GM19328 (cell line): Measurements from ENCODE around the gene ASCL3.
"Not testable (repeated sequence)": the region's sequence is repeated elsewhere in the genome, so short reads cannot be mapped to it uniquely, and the experiment has no call there.

Experiments used
- ATAC-seq: cut with Tn5 transposase; IDR thresholded peaks from one replicate; pipeline ENCODE4 v1.9.1; 2021; ENCODE audit warnings: mild to moderate bottlenecking, moderate library complexity; ENCODE audit not compliant: unreplicated experiment

Gene ASCL3

GRCh38 chr11:8948886-8949285, 6.1 kb upstream of the ASCL3 start:
- no peak for ATAC-seq

- ATAC-seq = no peak
Measured at GRCh38 chr11:8947230-8947943, 4.6 kb upstream of the ASCL3 start.

GRCh38 chr11:8941341-8942103, 1.3 kb downstream of the ASCL3 start:
- no peak for ATAC-seq

- no peak for ATAC-seq
Measured at GRCh38 chr11:8937659-8938058, 5.2 kb downstream of the ASCL3 start.

DNA sequence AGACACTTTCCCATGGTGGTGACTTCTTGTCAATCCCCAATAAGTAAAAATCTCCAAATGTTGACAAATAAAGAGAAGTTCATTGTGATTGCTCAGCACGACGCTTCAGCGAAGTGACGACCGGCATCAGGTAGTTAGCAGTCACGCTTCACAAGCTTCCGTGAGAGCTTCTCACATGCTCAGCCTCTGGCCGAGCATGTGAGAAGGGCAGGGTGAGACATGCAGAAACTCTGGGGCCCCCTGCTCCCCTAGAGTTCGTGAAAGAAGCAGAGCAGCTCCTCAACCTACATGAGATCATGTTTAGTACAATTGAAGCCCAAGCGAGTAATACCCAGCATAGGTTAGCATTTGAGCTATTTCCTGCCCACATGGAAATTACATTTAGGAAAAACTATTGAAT, 5.7 kb downstream of the ASCL3 start:
- no peak for ATAC-seq

DNA sequence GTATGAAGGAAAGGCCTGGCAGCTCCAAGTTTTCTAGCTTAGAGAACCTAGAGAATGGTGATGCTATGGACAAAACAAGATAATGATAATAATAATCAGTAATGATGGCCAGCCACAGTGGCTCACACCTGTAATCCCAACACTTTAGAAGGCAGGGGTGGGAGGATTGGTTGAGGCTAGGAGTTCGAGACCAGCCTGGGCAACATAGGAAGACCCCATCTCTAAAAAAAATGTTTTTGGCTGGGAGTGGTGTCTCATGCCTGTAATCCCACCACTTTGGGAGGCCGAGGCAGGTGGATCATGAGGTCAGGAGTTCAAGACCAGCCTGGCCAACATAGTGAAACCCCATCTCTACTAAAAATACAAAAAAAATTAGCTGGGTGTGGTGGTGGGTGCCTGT, 7.0 kb downstream of the ASCL3 start:
- ATAC-seq = not testable (repeated sequence)

- no peak for ATAC-seq
Measured at GRCh38 chr11:8934742-8935488, 7.9 kb downstream of the ASCL3 start.

DNA sequence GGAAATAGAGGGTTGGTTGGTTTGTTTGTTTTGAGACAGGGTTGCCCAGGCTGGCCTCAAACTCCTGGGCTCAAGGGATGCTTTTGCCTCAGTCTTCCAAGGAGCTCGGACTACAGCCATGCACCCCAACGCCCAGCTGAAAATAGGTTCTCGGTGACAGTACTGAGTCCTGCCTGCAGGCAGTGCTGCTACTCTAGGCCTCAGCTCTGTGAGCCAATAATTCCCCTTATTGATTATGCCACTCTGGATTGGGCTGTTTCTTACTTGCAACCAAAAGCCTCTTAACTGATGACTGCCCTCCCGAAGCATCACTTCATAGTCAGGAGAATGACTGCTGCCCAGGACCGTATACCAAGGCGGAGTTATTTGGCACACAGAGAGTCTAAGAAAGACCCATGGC, 8.9 kb downstream of the ASCL3 start:
- ATAC-seq = no peak

DNA sequence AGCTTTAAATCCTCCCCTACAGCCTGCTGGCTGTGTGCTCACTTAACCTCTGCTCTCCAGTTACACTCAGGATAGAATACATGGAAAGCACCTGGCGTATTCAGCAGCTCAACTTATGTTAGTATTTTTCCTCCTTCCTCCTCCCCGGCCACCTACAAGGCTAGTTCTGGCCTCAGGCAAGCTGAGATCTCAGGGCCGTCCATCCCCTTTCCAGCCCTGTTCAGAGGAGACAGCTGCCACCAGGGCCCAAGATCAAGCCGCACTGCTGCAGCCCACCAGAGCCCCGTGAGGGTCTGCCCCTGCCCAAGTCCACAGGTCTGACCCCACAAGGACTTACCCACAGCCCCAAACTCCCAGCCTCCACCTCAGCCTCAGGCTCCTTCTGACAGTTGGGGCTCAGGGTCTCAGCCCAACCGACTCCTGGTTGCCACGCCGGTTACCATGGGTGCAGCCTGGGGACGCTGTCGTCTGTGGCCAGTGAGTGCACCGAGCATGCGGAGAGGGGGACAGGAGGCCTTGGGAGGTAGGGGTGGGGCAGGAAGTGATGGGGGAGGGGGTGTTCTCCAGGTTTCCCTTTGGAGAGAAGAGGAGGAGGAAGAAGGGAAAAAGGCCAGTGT, 10.1 kb downstream of the ASCL3 start, which contains the start of gene C11orf16:
C11orf16 (minus strand) TSS at position 384 of the 617 bp plus-strand sequence. CDS start 639 bp downstream, outside the sequence.
- no peak for ATAC-seq

GRCh38 chr11:8930456-8931175, 12.2 kb downstream of the ASCL3 start:
- no peak for ATAC-seq

DNA sequence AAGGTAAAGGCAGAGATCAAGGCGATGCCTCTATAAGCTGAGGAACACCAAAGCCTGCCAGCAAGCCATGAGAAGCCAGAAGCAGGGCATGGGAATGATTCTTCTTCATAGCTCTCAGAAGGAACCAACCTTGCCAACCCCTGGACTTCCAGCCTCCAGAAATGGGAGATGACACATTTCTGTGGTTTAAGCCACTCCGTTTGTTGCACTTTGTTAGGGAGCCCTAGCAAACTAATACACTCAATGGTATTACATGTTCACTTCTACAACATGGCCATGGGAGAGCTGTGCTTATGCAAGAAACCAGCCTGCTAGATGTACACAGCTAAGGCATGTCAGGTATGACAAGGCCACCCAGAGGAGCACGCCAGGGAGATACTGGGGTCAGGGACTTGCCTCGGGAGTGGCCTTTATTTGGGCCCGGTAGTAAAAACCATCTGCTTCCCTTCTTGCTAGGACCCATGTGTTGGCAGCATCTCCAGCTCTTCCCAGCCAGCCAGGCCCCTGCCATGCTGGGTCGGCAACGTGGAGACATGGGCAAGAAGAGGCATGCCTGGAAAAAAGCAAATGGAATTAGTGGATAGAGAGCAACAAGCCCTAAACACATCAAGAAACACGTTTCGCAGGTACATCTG, 13.7 kb downstream of the ASCL3 start:
- ATAC-seq = no peak

DNA sequence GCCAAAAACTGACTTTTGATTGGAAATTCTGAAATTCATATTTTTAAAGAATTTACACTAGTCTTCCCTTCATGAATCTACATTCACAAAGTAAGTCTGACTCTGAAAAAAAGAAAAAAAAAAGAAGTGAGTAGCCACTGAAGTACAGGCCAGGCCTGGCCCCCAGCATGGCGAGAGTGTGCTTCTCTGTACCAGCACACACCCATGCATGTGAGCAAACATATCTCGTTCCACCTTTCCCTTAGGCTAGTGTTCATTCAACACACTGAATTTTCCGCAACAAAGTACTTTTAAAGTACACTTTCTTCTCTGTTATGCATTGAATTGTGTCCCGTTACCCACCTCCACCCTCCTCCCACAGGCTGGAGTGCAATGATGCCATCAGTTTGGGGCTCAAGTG, 14.6 kb downstream of the ASCL3 start:
- ATAC-seq = no peak

GRCh38 chr11:8927233-8927632, 15.6 kb downstream of the ASCL3 start:
- ATAC-seq = no peak

GRCh38 chr11:8926236-8926635, 16.6 kb downstream of the ASCL3 start:
- no peak for ATAC-seq

DNA sequence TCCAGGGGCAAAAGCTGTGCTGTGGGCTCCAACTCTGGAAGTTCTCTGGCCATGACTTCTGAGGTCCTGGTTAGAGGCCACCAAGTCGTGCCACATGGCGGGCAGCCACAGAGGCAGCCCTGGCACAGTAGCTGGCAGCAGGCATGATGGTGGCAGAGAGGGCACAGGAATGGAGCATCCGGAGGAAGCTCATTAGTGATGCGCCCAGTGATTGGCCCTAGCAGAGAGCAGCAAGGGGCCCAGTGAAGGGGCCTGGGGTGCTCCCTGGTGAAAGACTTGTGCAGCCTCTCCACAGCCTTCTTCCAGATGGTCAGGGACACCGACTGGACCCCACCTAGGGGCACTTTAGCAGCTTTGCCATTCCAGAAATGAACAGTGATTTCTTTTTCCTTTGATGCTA, 17.1 kb downstream of the ASCL3 start:
- no peak for ATAC-seq

GRCh38 chr11:8922691-8923090, 20.1 kb downstream of the ASCL3 start:
- no peak for ATAC-seq

- no peak for ATAC-seq
Measured at GRCh38 chr11:8917157-8917825, 25.5 kb downstream of the ASCL3 start.

- no peak for ATAC-seq
Measured at GRCh38 chr11:8914661-8915018, 28.2 kb downstream of the ASCL3 start.

- ATAC-seq = no peak
Measured at GRCh38 chr11:8913961-8914660, 28.7 kb downstream of the ASCL3 start.
